Smooth muscle cell (in vitro differentiated cells): ENCODE measurements around the gene FUT3. TPM values are rescaled to one million over a fixed set of nuclear protein-coding genes. Genes with fewer than 3 reads are reported as not detected.
A peak's percentile ranks its signal among the peaks of the same experiment; 100 is the strongest.

Experiments used
- DNase-seq: peaks from one replicate; lab custom pipeline; 2025; ENCODE audit not compliant: unreplicated experiment; lab: John Stamatoyannopoulos, UW
- H2AFZ ChIP-seq: fragments of 200-600 bp; sonication (generic); 2 replicates; pipeline ENCODE4 v1.6.0; 2016; ENCODE audit warnings: antibody characterized with exemption, low read depth, mild to moderate bottlenecking
- H3F3A ChIP-seq: fragments of 200-600 bp; sonication (generic); 2 replicates; pipeline ENCODE4 v1.6.0; 2017; ENCODE audit warnings: antibody characterized with exemption, low read depth
- H3K27ac ChIP-seq: fragments of 200-600 bp; sonication (generic); 2 replicates; pipeline ENCODE4 v1.5.1; 2016; ENCODE audit warnings: low read depth, mild to moderate bottlenecking
- H3K27me3 ChIP-seq: fragments of 200-600 bp; sonication (generic); 2 replicates; pipeline ENCODE4 v1.6.1; 2016; ENCODE audit warnings: low read depth, mild to moderate bottlenecking
- H3K36me3 ChIP-seq: fragments of 200-600 bp; sonication (generic); 2 replicates; pipeline ENCODE4 v1.5.1; 2016; ENCODE audit warnings: low read depth
- H3K4me1 ChIP-seq: fragments of 200-600 bp; sonication (generic); 2 replicates; pipeline ENCODE4 v1.5.1; 2016; ENCODE audit warnings: low read depth
- H3K4me2 ChIP-seq: fragments of 200-600 bp; sonication (generic); 2 replicates; pipeline ENCODE4 v1.6.0; 2016; ENCODE audit warnings: mild to moderate bottlenecking
- H3K4me3 ChIP-seq: fragments of 200-600 bp; sonication (generic); 2 replicates; pipeline ENCODE4 v1.5.1; 2016; ENCODE audit warnings: mild to moderate bottlenecking
- H3K79me2 ChIP-seq: fragments of 200-600 bp; sonication (generic); 2 replicates; pipeline ENCODE4 v1.6.0; 2016; ENCODE audit warnings: low read depth, mild to moderate bottlenecking
- H3K9ac ChIP-seq: fragments of 200-600 bp; sonication (generic); 2 replicates; pipeline ENCODE4 v1.6.0; 2016; ENCODE audit warnings: low read depth
- H3K9me3 ChIP-seq: fragments of 200-600 bp; sonication (generic); replicated peaks from 2 replicates; pipeline ENCODE4 v1.5.1; 2016; ENCODE audit warnings: low read depth
- H4K20me1 ChIP-seq: fragments of 200-600 bp; sonication (generic); 2 replicates; pipeline ENCODE4 v1.6.0; 2016; ENCODE audit warnings: low read depth
- WGBS: methylation state at CpG from one replicate; pipeline ENCODE4 v1.1.7; 2016; ENCODE audit warnings: low lambda C conversion rate; 5-methylcytosine and 5-hydroxymethylcytosine counted together
- polyA plus RNA-seq: library from polyadenylated mRNA; unstranded; fragments of >200 nt; fragmentation: Nextera tagmentation; extraction: Ambion mirVana; gene quantifications from 2 replicates; pipeline ENCODE4 v1.2.1, GENCODE V29; 2016
- total RNA-seq: library from RNA; depleted of rRNA; stranded (reverse); fragments of >200 nt; gene quantifications from 2 replicates; pipeline ENCODE4 v1.2.3, GENCODE V29; 2014
- TF ChIP-seq, protein P1 (sequence below): fragments of 200-600 bp; sonication (generic); IDR thresholded peaks from 2 replicates; pipeline ENCODE4 v1.5.1; 2017; ENCODE audit warnings: borderline replicate concordance, mild to moderate bottlenecking, antibody characterized with exemption; ENCODE audit not compliant: insufficient read depth, poor library complexity, severe bottlenecking

The FUT3 gene
- total and polyA plus RNA-seq, 2 experiments from 2014 or later = 0.24 to 0.58 TPM

DNA sequence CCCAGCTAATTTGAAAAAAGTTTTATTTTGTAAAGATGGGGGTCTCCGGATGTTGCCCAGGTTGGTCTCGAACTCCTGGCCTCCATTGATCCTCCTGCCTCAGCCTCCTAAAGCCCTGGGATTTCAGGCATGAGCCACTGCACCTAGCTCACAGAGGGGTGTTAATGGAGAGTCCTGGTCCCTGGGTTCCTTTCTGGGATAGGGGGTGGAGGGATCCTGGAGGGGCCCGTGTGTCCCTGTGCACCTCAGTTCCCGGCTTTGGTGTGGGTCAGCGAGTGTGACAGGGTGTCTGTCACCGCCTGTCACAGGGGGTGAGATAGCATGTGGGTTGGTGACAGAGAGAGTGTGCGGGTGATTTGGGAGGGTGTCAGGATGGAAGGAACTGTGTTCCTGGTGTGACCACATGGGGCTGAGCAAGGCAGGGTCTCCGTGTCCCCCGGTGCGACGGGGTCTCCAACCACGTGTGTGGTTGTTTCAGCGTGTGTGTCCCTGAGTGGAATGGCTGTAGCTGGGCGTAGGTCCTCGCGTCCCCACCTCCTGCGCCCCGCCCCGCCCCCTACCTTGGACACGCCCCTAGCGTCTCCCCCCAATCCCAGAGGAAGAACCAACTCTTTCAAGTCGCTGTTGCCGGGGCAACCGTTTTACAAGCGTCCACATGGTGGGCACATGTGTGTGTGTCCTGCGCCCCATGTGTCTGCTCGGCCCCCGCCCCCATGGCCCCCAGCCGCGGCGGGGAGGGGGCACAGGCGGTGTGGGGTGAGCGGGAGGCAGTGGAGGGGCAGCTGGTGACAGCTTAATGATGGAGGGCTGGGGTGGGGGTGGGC, 49.2 kb downstream of the FUT3 start:
- Histone ChIP-seq H3K9me3 (no peaks in the 10 kb centered on the region), H3K27me3 (peaks cover 10% of the 10 kb centered on the region), H4K20me1 (no peaks in the 10 kb centered on the region), H3K4me3 (no peak overlapping the region), H3K4me2 (peak overlapping the region; percentile 48), H3K4me1 (no peaks in the 10 kb centered on the region), H3K9ac (no peak overlapping the region), H3K79me2 (no peaks in the 10 kb centered on the region), H3K36me3 (no peaks in the 10 kb centered on the region), H3F3A (peaks cover 12% of the 10 kb centered on the region), H2AFZ (no peak overlapping the region), H3K27ac (no peak overlapping the region)
- DNase-seq = peak; percentile 28
- 74% methylated on average over 12 of the region's 33 CpGs for WGBS
- TF ChIP-seq, protein P1, sequence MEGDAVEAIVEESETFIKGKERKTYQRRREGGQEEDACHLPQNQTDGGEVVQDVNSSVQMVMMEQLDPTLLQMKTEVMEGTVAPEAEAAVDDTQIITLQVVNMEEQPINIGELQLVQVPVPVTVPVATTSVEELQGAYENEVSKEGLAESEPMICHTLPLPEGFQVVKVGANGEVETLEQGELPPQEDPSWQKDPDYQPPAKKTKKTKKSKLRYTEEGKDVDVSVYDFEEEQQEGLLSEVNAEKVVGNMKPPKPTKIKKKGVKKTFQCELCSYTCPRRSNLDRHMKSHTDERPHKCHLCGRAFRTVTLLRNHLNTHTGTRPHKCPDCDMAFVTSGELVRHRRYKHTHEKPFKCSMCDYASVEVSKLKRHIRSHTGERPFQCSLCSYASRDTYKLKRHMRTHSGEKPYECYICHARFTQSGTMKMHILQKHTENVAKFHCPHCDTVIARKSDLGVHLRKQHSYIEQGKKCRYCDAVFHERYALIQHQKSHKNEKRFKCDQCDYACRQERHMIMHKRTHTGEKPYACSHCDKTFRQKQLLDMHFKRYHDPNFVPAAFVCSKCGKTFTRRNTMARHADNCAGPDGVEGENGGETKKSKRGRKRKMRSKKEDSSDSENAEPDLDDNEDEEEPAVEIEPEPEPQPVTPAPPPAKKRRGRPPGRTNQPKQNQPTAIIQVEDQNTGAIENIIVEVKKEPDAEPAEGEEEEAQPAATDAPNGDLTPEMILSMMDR = no peak

GRCh38 chr19:5800361-5801270, 50.6 kb downstream of the FUT3 start:
- Histone ChIP-seq H3K27ac (no peak overlapping the region), H3K36me3 (no peaks in the 10 kb centered on the region), H3K9ac (no peak overlapping the region), H3K4me3 (no peak overlapping the region), H3K4me1 (no peaks in the 10 kb centered on the region), H3K79me2 (no peaks in the 10 kb centered on the region), H3F3A (peaks cover 12% of the 10 kb centered on the region), H3K9me3 (no peaks in the 10 kb centered on the region), H3K27me3 (peaks cover 8% of the 10 kb centered on the region), H4K20me1 (no peaks in the 10 kb centered on the region), H3K4me2 (no peak overlapping the region), H2AFZ (no peak overlapping the region)
- 89% methylated on average over 17 of the region's 17 CpGs for WGBS
- DNase-seq = no peak
- TF ChIP-seq, protein P1 = no peak

GRCh38 chr19:5799247-5800241, 51.7 kb downstream of the FUT3 start:
- Histone ChIP-seq H4K20me1 (no peaks in the 10 kb centered on the region), H3K27me3 (peaks cover 4% of the 10 kb centered on the region), H3K79me2 (no peaks in the 10 kb centered on the region), H3K36me3 (no peaks in the 10 kb centered on the region), H3K4me2 (no peak overlapping the region), H2AFZ (no peak overlapping the region), H3K27ac (no peak overlapping the region), H3F3A (peaks cover 11% of the 10 kb centered on the region), H3K4me3 (no peak overlapping the region), H3K9me3 (no peaks in the 10 kb centered on the region), H3K9ac (no peak overlapping the region), H3K4me1 (no peaks in the 10 kb centered on the region)
- TF ChIP-seq, protein P1 = no peak
- WGBS = 63% methylated on average over 36 of the region's 37 CpGs
- DNase-seq = no peak
